NCI-H2107 treated with DMSO at 0.1 percent for 48 hours (cell line): Measurements from ENCODE around the gene CT47B1.
"Not testable (repeated sequence)": the region's sequence is repeated elsewhere in the genome, so short reads cannot be mapped to it uniquely, and the experiment has no call there.

Experiments
- DNase-seq: peaks from one replicate; lab custom pipeline; 2025; ENCODE audit not compliant: unreplicated experiment; lab: John Stamatoyannopoulos, UW

CT47B1 gene

GRCh38 chrX:120875766-120876165 is at the start of gene CT47B1:
CT47B1 (minus strand) TSS chrX:120875866; CDS start chrX:120875670, 196 bp downstream.
- not testable (repeated sequence) for DNase-seq

- DNase-seq, result no peak
Measured at GRCh38 chrX:120874678-120875557, 748 bp downstream of the CT47B1 start.

GRCh38 chrX:120857240-120857639 is 18.4 kb downstream of the CT47B1 start:
- DNase-seq, result no peak

GRCh38 chrX:120840827-120841226 is 34.8 kb downstream of the CT47B1 start:
- no peak for DNase-seq

GRCh38 chrX:120839491-120839890 is 36.2 kb downstream of the CT47B1 start:
- no peak for DNase-seq

GRCh38 chrX:120827213-120827612 is 48.5 kb downstream of the CT47B1 start:
- DNase-seq, result not testable (repeated sequence)

- no peak for DNase-seq
Measured at GRCh38 chrX:120825146-120825545, 50.5 kb downstream of the CT47B1 start.

- DNase-seq, result no peak
Measured at GRCh38 chrX:120824021-120824420, 51.6 kb downstream of the CT47B1 start.

GRCh38 chrX:120823556-120823955 is 52.1 kb downstream of the CT47B1 start:
- no peak for DNase-seq
